ENCODE results near the gene MED13L.

GRCh38 chr12:116220756-116221155, 56.7 kb downstream of the MED13L start:
- TF ChIP-seq CTCF (IDR thresholded peaks at IDR 0.05) (no peak), POLR2A (IDR thresholded peaks at IDR 0.05) (no peak)

Data from heart left ventricle (tissue), 13 donors.